HK-2 (cell line): Measurements from ENCODE around the gene SVOP.
"Not testable (repeated sequence)": the region's sequence is repeated elsewhere in the genome, so short reads cannot be mapped to it uniquely, and the experiment has no call there.

Source experiments
- DNase-seq: peaks from one replicate; pipeline ENCODE4 v3.0.0-alpha.2; 2018; ENCODE audit not compliant: unreplicated experiment

The SVOP gene

GRCh38 chr12:109033239-109034196, 12.7 kb upstream of the SVOP start:
- no peak for DNase-seq

- DNase-seq: no peak
Observed at GRCh38 chr12:109029411-109029810, 8.5 kb upstream of the SVOP start.

GRCh38 chr12:109028624-109029023, 7.8 kb upstream of the SVOP start:
- DNase-seq: not testable (repeated sequence)

- DNase-seq: no peak
Observed at GRCh38 chr12:109027767-109028166, 6.9 kb upstream of the SVOP start.

GRCh38 chr12:109020146-109020795, 597 bp downstream of the SVOP start:
- DNase-seq: no peak

- no peak for DNase-seq
Observed at GRCh38 chr12:109018296-109018695, 2.6 kb downstream of the SVOP start.

GRCh38 chr12:109016978-109017377, 3.9 kb downstream of the SVOP start:
- no peak for DNase-seq

GRCh38 chr12:109016016-109016415, 4.9 kb downstream of the SVOP start:
- DNase-seq: no peak

- DNase-seq: no peak
Observed at GRCh38 chr12:109014984-109015765, 5.7 kb downstream of the SVOP start.

GRCh38 chr12:109010259-109010658, 10.6 kb downstream of the SVOP start:
- no peak for DNase-seq

- DNase-seq: no peak
Observed at GRCh38 chr12:109009766-109010165, 11.1 kb downstream of the SVOP start.

- DNase-seq: no peak
Observed at GRCh38 chr12:109004017-109004416, 16.9 kb downstream of the SVOP start.

- DNase-seq: no peak
Observed at GRCh38 chr12:108996320-108996719, 24.5 kb downstream of the SVOP start.

- no peak for DNase-seq
Observed at GRCh38 chr12:108995370-108995992, 25.4 kb downstream of the SVOP start.

- DNase-seq: not testable (repeated sequence)
Observed at GRCh38 chr12:108990103-108990502, 30.8 kb downstream of the SVOP start.

GRCh38 chr12:108989376-108989775, 31.5 kb downstream of the SVOP start:
- DNase-seq: no peak

- no peak for DNase-seq
Observed at GRCh38 chr12:108985750-108986149, 35.1 kb downstream of the SVOP start.

GRCh38 chr12:108983227-108983626, 37.6 kb downstream of the SVOP start:
- no peak for DNase-seq

GRCh38 chr12:108982621-108983219, 38.1 kb downstream of the SVOP start:
- DNase-seq: no peak

GRCh38 chr12:108981835-108982234, 39.0 kb downstream of the SVOP start:
- no peak for DNase-seq
